Measurements from ENCODE around the gene DRGX.

DRGX gene

DNA sequence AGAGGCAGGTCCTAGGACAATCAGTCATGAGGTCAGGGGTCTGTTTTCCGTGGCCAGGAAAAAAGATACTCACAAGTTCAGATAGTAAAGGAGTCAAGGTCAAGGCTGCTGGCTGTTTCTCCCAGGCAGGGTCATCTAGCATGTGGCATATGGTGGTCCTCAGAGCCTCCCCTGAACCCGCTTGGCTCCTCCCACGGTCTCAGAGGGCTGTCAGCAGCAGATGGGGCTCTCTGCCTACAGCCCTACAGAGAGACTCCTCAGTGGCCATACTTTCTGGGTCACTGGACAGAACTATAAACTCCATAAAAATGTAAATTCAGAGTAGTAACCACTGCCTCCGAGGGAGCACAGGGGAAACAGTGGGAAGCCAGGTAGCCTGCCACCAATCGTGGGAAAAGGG, 11.3 kb upstream of the DRGX start:
- peaks cover 88% of the 10 kb centered on the region for H3K27me3 ChIP-seq (ENCODE audit: control insufficient read depth, insufficient read depth, low read length)
- H3K9ac ChIP-seq (ENCODE audit: low read depth, low read length) = no peak overlapping the region
- no peak overlapping the region for H3K4me2 ChIP-seq (ENCODE audit: low read length)
- no peaks in the 10 kb centered on the region for H3K9me3 ChIP-seq (replicated peaks; ENCODE audit: low read length)
- H3K4me1 ChIP-seq (ENCODE audit: control insufficient read depth, insufficient read depth, low read length) = no peaks in the 10 kb centered on the region
- no peak overlapping the region for H3K4me3 ChIP-seq (ENCODE audit: low read length)
- no peaks in the 10 kb centered on the region for H3K36me3 ChIP-seq (ENCODE audit: insufficient read depth, low read length)

DNA sequence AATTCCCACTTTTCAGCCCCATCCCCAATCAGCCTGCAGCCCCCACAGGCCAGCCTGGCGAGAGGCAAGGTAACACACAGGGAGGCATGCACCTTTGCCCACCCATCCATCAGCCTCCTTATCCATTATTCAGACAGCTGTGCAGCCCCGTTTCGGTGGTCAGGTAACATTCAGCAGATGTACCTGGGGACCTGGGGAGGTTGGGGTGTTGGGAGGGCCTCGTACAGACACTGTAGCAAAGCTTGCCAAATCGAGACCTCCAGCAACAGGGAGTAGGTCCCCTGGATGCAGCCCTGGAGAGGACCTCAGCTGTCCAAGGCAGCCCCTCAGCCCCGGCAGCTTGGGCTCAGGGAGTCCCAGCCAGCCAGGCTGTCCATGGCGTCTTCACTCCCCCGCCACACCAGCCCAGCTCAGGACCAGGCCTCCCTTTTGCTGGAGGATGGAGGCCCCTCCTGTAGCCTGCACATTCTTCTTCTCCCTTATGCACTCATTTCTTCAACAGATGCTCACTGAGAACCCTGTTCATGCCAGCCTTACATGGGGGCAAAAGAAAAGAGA, 8.5 kb upstream of the DRGX start:
- H3K9ac ChIP-seq (ENCODE audit: low read depth, low read length) = no peak overlapping the region
- H3K27me3 ChIP-seq (ENCODE audit: control insufficient read depth, insufficient read depth, low read length) = peaks cover 86% of the 10 kb centered on the region

DNA sequence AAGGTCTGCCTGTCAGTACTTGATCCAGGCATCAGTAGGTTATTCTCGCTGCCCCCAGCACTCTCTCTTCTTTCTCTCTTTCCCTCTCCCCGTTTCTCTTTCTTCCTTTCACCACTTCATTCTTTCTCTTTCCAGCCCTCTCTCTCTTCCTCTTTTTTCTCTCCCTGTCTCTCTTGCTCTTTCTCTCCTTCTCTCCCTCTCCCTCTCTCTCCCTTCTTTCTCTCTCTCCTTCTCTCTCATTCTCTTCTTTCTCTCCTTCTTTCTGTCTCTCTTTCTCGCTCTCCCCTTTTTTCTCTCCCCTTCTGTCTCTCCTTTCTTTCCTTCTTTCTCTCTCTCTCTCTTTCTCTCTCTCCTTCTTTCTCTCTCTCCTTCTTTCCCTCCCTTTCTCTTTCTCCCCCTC, 7.5 kb upstream of the DRGX start:
- H3K4me2 ChIP-seq (ENCODE audit: low read length) = no peak overlapping the region
- no peaks in the 10 kb centered on the region for H3K36me3 ChIP-seq (ENCODE audit: insufficient read depth, low read length)
- peaks cover 84% of the 10 kb centered on the region for H3K27me3 ChIP-seq (ENCODE audit: control insufficient read depth, insufficient read depth, low read length)

More for the DNA sequence above, 8.5 kb upstream of the DRGX start:
- no peaks in the 10 kb centered on the region for H3K36me3 ChIP-seq (ENCODE audit: insufficient read depth, low read length)
- no peak overlapping the region for H3K4me3 ChIP-seq (ENCODE audit: low read length)
- H3K4me1 ChIP-seq (ENCODE audit: control insufficient read depth, insufficient read depth, low read length) = no peaks in the 10 kb centered on the region
- no peaks in the 10 kb centered on the region for H3K9me3 ChIP-seq (replicated peaks; ENCODE audit: low read length)
- no peak overlapping the region for H3K4me2 ChIP-seq (ENCODE audit: low read length)

DNA sequence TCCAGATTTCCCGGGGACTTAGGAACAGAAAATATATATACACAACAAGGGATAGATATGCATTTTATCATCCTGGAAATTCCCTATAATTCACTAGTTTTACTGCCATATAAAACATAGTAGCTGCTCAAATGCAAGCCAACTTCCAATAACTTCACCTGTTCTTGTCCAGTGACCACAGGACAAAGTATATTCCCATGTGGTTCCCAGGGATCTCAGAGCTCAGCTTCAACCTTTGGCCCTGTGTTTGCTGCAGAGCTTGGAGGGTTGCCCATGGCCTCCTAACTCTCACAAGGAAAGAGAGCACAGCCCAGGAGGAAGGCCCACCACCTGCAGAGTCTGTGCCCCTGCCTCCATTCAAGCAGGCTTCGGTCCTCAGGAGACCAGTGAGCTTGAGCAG, 4.5 kb upstream of the DRGX start:
- H3K27me3 ChIP-seq (ENCODE audit: control insufficient read depth, insufficient read depth, low read length) = peaks cover 94% of the 10 kb centered on the region

More for the DNA sequence above, 7.5 kb upstream of the DRGX start:
- H3K9me3 ChIP-seq (replicated peaks; ENCODE audit: low read length) = no peaks in the 10 kb centered on the region
- no peak overlapping the region for H3K9ac ChIP-seq (ENCODE audit: low read depth, low read length)
- H3K4me3 ChIP-seq (ENCODE audit: low read length) = no peak overlapping the region
- H3K4me1 ChIP-seq (ENCODE audit: control insufficient read depth, insufficient read depth, low read length) = peaks cover 2% of the 10 kb centered on the region

DNA sequence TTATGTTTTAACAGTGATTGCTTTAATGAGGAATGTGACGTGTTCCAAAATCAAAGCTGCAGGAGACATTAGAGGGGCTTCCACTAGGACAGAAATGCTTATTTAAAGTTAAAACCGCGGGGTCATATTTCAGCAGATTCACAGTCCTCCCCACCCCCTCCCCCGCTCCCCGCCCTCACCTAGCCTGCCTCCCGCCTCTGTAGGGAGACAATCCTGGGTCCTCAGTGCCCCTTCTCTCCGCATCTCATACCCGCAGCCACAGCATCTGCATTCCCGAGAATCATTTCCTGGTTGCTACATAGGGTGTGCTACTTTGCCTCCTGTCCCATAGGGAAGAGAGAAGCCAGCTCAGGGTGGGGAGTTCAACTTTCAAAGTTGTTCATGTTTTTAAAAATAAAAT, 3.1 kb upstream of the DRGX start:
- Histone ChIP-seq H3K36me3 (ENCODE audit: insufficient read depth, low read length) (no peaks in the 10 kb centered on the region), H3K4me3 (ENCODE audit: low read length) (no peak overlapping the region), H3K27me3 (ENCODE audit: control insufficient read depth, insufficient read depth, low read length) (peaks cover 94% of the 10 kb centered on the region), H3K9me3 (replicated peaks; ENCODE audit: low read length) (no peaks in the 10 kb centered on the region), H3K4me2 (ENCODE audit: low read length) (no peak overlapping the region), H3K4me1 (ENCODE audit: control insufficient read depth, insufficient read depth, low read length) (peaks cover 5% of the 10 kb centered on the region), H3K9ac (ENCODE audit: low read depth, low read length) (no peak overlapping the region)

More for the DNA sequence above, 4.5 kb upstream of the DRGX start:
- Histone ChIP-seq H3K9ac (ENCODE audit: low read depth, low read length) (no peak overlapping the region), H3K4me1 (ENCODE audit: control insufficient read depth, insufficient read depth, low read length) (peaks cover 5% of the 10 kb centered on the region), H3K4me3 (ENCODE audit: low read length) (no peak overlapping the region), H3K36me3 (ENCODE audit: insufficient read depth, low read length) (no peaks in the 10 kb centered on the region), H3K9me3 (replicated peaks; ENCODE audit: low read length) (no peaks in the 10 kb centered on the region), H3K4me2 (ENCODE audit: low read length) (no peak overlapping the region)

DNA sequence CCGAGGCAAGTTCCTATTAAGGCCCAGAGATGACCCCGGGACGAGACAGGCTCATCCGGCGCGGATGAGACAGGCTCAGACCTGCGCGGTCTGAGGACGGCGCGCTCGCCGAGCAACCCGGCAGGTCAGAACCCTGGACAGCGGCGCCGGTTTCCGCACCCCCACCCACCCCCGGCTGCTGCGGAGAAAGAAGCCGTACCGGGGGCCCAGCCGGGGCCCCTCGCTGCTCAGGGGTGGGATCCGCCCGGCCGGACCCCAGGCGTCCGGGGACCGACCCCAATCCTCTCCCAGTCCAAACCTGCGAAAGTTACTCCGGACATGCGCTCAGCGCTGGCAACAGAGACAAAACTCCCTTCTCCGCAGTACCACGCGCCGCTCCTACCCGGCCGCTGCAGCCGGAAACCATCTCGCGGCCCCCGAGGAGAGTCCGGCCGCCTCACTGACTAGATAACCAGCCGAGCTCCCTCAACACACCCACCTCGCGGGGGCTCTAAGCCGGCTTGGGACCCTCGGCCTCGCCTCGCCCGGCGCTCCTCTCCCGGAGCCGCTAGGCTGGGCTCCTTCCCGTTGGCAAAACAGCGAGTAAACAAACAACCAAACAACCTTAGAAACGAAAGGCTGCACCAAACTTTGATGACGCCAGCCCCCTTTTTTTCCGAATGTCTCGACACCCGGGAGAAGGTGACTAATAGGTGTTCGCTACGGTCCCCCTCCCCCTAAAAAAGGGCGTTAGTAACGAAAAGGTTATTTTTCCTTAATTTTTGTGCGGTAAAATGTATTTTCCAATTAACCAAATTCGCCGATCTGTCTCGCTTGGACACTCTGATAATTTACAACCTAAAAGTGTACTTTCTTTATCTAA, 2.3 kb upstream of the DRGX start:
- no peak overlapping the region for H3K9ac ChIP-seq (ENCODE audit: low read depth, low read length)
- peaks cover 5% of the 10 kb centered on the region for H3K4me1 ChIP-seq (ENCODE audit: control insufficient read depth, insufficient read depth, low read length)
- H3K27me3 ChIP-seq (ENCODE audit: control insufficient read depth, insufficient read depth, low read length) = peaks cover 95% of the 10 kb centered on the region
- no peaks in the 10 kb centered on the region for H3K36me3 ChIP-seq (ENCODE audit: insufficient read depth, low read length)
- H3K9me3 ChIP-seq (replicated peaks; ENCODE audit: low read length) = no peaks in the 10 kb centered on the region
- H3K4me2 ChIP-seq (ENCODE audit: low read length) = peak overlapping the region; percentile 79
- peak overlapping the region; percentile 38 for H3K4me3 ChIP-seq (ENCODE audit: low read length)

DNA sequence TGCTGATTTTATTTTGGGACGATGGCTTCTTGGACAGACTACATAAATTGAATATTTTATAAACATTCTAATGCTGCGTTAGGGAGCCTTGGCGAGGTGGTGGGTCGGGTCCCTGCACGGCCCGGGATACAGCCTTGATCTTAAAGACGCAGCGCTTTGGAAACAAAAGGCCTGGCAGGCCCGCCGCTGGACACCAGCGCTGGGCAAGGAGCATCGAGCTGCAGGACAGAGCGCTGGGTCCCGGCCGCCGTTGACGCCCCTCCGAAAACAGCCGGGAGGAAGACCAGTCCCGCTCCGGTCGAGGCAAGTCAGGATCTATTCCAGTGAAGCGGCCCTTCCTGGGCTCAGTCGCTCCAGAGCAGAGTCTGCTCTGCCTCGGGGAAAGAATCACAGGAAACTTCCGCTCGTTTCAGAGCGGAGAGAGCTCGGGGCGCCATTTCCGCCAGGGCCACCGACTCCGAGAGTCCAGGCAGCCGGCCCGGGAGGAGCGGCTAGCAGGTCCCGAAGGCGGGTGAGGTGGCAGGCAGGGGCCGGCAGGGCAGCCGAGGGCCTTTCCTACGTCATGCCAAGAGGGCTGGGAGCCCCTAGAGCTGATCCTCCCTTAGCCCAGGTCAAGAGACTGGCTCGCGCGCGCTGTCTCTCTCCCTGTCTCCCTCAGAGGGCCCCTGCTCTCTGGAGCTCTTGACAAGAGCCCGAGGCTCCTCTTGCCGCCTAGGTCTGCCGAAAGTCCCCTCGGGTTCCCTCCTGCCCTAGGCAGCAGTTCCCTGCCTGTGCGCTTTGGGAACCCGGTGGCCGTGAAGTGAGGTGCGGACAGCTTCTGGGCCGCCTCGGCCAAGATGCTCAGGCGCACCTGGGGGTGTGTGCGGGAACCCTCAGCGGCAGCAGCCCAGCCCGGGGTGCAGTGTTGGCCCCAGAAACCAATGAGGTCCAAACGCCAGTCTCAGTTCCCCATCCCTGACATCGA, 1.4 kb upstream of the DRGX start:
- Histone ChIP-seq H3K9me3 (replicated peaks; ENCODE audit: low read length) (no peaks in the 10 kb centered on the region), H3K9ac (ENCODE audit: low read depth, low read length) (no peak overlapping the region), H3K27me3 (ENCODE audit: control insufficient read depth, insufficient read depth, low read length) (peaks cover 96% of the 10 kb centered on the region), H3K36me3 (ENCODE audit: insufficient read depth, low read length) (no peaks in the 10 kb centered on the region), H3K4me3 (ENCODE audit: low read length) (peak overlapping the region; percentile 38), H3K4me2 (ENCODE audit: low read length) (peak overlapping the region; percentile 79), H3K4me1 (ENCODE audit: control insufficient read depth, insufficient read depth, low read length) (peaks cover 5% of the 10 kb centered on the region)

DNA sequence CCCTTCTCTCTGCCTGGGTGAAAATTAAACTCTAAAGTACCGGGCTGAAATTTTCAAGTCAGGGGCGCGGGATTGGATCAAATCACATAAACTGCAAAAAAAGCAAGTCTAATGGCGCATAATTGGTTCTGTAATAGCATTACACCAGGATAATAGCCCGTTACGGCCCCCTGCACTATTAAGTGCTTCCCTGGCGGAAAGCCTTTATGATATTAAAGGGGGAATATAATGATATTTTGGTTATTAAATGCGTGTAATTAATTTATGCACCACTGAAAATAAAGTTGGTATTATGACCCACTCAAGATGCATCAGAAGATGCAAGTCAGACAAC, 744 bp upstream of the DRGX start:
- Histone ChIP-seq H3K9me3 (replicated peaks; ENCODE audit: low read length) (no peaks in the 10 kb centered on the region), H3K36me3 (ENCODE audit: insufficient read depth, low read length) (no peaks in the 10 kb centered on the region), H3K9ac (ENCODE audit: low read depth, low read length) (no peak overlapping the region), H3K4me3 (ENCODE audit: low read length) (no peak overlapping the region), H3K27me3 (ENCODE audit: control insufficient read depth, insufficient read depth, low read length) (peaks cover 96% of the 10 kb centered on the region), H3K4me1 (ENCODE audit: control insufficient read depth, insufficient read depth, low read length) (peaks cover 5% of the 10 kb centered on the region), H3K4me2 (ENCODE audit: low read length) (no peak overlapping the region)

DNA sequence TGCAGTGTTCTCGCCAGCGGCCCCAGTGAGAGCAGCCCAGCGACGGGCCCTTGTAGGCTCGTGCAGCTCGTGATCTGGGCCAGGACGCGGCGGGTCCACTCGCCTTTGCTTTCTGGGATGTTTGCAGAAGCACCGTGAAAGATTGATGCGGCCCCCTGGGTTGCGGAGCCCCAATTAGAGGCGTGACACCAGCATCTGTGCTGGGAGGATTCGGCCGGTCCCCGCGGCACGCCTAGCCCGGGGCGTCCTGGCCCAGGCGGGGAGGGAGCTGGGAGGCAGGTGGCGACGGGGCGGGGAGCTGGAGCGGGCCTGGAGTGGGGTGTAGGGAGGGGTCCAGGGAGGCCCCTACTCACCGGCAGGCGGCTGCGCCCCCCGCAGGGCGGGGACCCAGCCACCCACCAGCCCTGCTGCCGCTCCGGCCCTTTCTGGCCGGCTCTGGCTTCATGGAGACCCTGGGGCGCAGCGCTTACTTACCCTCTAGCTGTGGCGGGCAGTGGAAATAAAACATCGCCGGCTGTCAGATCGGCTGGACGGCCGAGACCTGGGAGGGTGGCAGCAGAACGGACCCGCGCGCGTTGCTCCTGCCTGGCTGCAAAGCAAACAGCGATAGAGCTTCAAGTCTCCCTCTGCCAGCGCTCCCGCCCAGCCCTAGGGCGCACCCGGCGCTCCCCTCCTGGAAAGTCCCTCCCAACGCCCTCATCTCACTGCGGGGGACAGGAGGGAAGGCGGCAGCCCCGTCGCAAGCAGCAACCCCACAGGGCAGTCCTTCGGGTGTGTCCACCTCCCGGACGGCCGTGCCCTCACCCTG, 752 bp downstream of the DRGX start:
- Histone ChIP-seq H3K9ac (ENCODE audit: low read depth, low read length) (no peak overlapping the region), H3K4me2 (ENCODE audit: low read length) (no peak overlapping the region), H3K9me3 (replicated peaks; ENCODE audit: low read length) (no peaks in the 10 kb centered on the region), H3K4me3 (ENCODE audit: low read length) (no peak overlapping the region), H3K4me1 (ENCODE audit: control insufficient read depth, insufficient read depth, low read length) (peaks cover 5% of the 10 kb centered on the region), H3K36me3 (ENCODE audit: insufficient read depth, low read length) (no peaks in the 10 kb centered on the region), H3K27me3 (ENCODE audit: control insufficient read depth, insufficient read depth, low read length) (peaks cover 97% of the 10 kb centered on the region)

DNA sequence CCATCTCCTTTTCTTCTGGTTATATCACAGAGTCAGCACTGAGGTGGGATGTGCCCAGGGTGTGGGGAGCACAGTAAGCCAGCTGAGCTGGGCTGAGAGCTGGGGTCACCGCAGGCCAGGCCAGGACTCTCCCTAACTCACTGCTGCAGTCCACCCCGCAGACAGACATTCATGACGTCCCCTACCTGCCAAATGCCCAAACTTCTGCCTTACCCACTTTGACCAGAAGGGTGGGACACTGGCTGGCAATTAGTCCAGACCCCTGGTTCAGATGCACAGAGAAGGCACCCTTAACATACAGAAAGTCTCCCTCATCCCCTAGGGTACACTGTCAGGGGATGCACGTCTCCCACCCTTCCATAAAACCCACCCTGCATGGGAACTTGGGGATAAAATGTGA, 2.1 kb downstream of the DRGX start:
- H3K9ac ChIP-seq (ENCODE audit: low read depth, low read length) = no peak overlapping the region
- H3K9me3 ChIP-seq (replicated peaks; ENCODE audit: low read length) = no peaks in the 10 kb centered on the region
- H3K4me3 ChIP-seq (ENCODE audit: low read length) = no peak overlapping the region
- H3K4me2 ChIP-seq (ENCODE audit: low read length) = no peak overlapping the region
- H3K36me3 ChIP-seq (ENCODE audit: insufficient read depth, low read length) = no peaks in the 10 kb centered on the region
- peaks cover 5% of the 10 kb centered on the region for H3K4me1 ChIP-seq (ENCODE audit: control insufficient read depth, insufficient read depth, low read length)
- H3K27me3 ChIP-seq (ENCODE audit: control insufficient read depth, insufficient read depth, low read length) = peaks cover 97% of the 10 kb centered on the region

DNA sequence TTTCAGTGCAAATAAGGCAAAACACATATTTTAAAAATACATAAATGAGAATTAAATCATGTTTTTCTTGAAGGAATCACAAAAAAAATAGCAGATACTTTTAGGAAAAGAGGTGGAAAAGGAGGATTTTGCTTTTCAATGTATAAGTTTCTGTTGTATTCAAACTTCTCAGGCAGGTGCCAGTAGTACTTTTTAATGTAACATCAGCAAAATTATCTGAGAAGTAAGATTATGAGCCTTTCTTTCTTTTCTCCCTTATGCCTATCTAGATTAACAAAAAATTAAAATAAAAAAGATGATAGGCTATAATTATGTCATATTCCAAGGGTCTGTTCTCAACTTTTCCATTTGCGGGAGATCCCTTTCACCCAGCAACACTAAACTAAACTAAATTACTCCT, 2.6 kb downstream of the DRGX start:
- H3K9me3 ChIP-seq (replicated peaks; ENCODE audit: low read length) = no peaks in the 10 kb centered on the region
- no peak overlapping the region for H3K4me3 ChIP-seq (ENCODE audit: low read length)
- no peak overlapping the region for H3K9ac ChIP-seq (ENCODE audit: low read depth, low read length)
- no peaks in the 10 kb centered on the region for H3K36me3 ChIP-seq (ENCODE audit: insufficient read depth, low read length)
- no peak overlapping the region for H3K4me2 ChIP-seq (ENCODE audit: low read length)
- H3K27me3 ChIP-seq (ENCODE audit: control insufficient read depth, insufficient read depth, low read length) = peaks cover 97% of the 10 kb centered on the region
- H3K4me1 ChIP-seq (ENCODE audit: control insufficient read depth, insufficient read depth, low read length) = peaks cover 3% of the 10 kb centered on the region
